Right ventricle myocardium inferior (tissue), 1 donor: Measurements from ENCODE around the gene ANO1. TPM values are rescaled to one million over a fixed set of nuclear protein-coding genes. Genes with fewer than 3 reads are reported as not detected.
A peak's percentile ranks its signal among the peaks of the same experiment; 100 is the strongest.

ENCODE experiments used
- ATAC-seq: fragments of 200-7000 bp; cut with Tn5 transposase; one replicate; pipeline ENCODE4 v1.9.1; 2020; ENCODE audit warnings: mild to moderate bottlenecking, moderate library complexity
- DNase-seq: peaks from one replicate; pipeline ENCODE4 v3.0.0; 2021; ENCODE audit errors: missing footprints
- intact Hi-C: fragments of 100-400 bp; cut with DNase I; formaldehyde crosslinking; loops from one replicate; pipeline ENCODE4 v1.11.0; 2022
- total RNA-seq: library from RNA; stranded (reverse); fragmentation: NEBNext Ultra II Directional; extraction: Animal tissue kit (Norgen Biotek cat#: 25700); gene quantifications from one replicate; pipeline ENCODE4 v1.2.1, GENCODE V29; 2021
- donor health status: DM: no; HTN: yes; CAD: no; lungs with severe emphysema.

Gene ANO1
- total RNA-seq, 1 donor from 2014 or later = 6.7 TPM

- DNase-seq (no peak), ATAC-seq (no peak)
- intact Hi-C loops = no loop called here
These were observed 89.7 kb downstream of the ANO1 start for GRCh38 chr11:70167723-70168404.

- intact Hi-C loops = no loop called here
- DNase-seq = no peak
- ATAC-seq = no peak
These were observed 90.3 kb downstream of the ANO1 start for GRCh38 chr11:70168405-70168754.

GRCh38 chr11:70169127-70169526 is 91.0 kb downstream of the ANO1 start:
- intact Hi-C loops = no loop called here
- no peak for ATAC-seq

GRCh38 chr11:70169632-70170031 is 91.5 kb downstream of the ANO1 start:
- ATAC-seq (no peak), DNase-seq (no peak)
- intact Hi-C loops = no loop called here

More at GRCh38 chr11:70169127-70169526, 91.0 kb downstream of the ANO1 start:
- DNase-seq = no peak

- ATAC-seq (no peak), DNase-seq (no peak)
- intact Hi-C loops = no loop called here
These were observed 92.6 kb downstream of the ANO1 start for GRCh38 chr11:70170596-70171210.

- intact Hi-C loops = no loop called here
- no peak for ATAC-seq
- DNase-seq = no peak
These were observed 94.9 kb downstream of the ANO1 start for GRCh38 chr11:70173018-70173417.

- DNase-seq (no peak), ATAC-seq (no peak)
- intact Hi-C loops = no loop called here
These were observed 96.6 kb downstream of the ANO1 start for GRCh38 chr11:70174547-70175235.

GRCh38 chr11:70175236-70175698 is 97.2 kb downstream of the ANO1 start:
- intact Hi-C loops = no loop called here
- no peak for ATAC-seq
- DNase-seq = no peak

GRCh38 chr11:70176940-70177689 is 99.0 kb downstream of the ANO1 start:
- intact Hi-C loops = no loop called here
- DNase-seq = peak; percentile 76
- no peak for ATAC-seq

GRCh38 chr11:70180906-70181305 is 102.8 kb downstream of the ANO1 start:
- peak; percentile 31 for DNase-seq
- intact Hi-C loops = no loop called here
- no peak for ATAC-seq

- intact Hi-C loops = no loop called here
- ATAC-seq = no peak
These were observed 104.1 kb downstream of the ANO1 start for GRCh38 chr11:70182266-70182665.

GRCh38 chr11:70183032-70183431 is 104.9 kb downstream of the ANO1 start:
- no peak for DNase-seq
- ATAC-seq = no peak
- intact Hi-C loops = no loop called here

More at GRCh38 chr11:70182266-70182665, 104.1 kb downstream of the ANO1 start:
- DNase-seq = peak; percentile 68

- intact Hi-C loops = no loop called here
- no peak for ATAC-seq
These were observed 105.5 kb downstream of the ANO1 start for GRCh38 chr11:70183483-70184176.

GRCh38 chr11:70184396-70184795 is 106.3 kb downstream of the ANO1 start:
- no peak for ATAC-seq
- intact Hi-C loops = no loop called here

More at GRCh38 chr11:70183483-70184176, 105.5 kb downstream of the ANO1 start:
- peak; percentile 22 for DNase-seq

GRCh38 chr11:70185348-70186055 is 107.4 kb downstream of the ANO1 start:
- ATAC-seq (no peak), DNase-seq (peak; percentile 46)
- intact Hi-C loops = no loop called here

More at GRCh38 chr11:70184396-70184795, 106.3 kb downstream of the ANO1 start:
- no peak for DNase-seq

GRCh38 chr11:70186420-70186819 is 108.3 kb downstream of the ANO1 start:
- ATAC-seq = no peak
- intact Hi-C loops = no loop called here
- DNase-seq = peak; percentile 22

GRCh38 chr11:70186936-70187335 is 108.8 kb downstream of the ANO1 start:
- ATAC-seq (no peak), DNase-seq (peak; percentile 43)
- intact Hi-C loops = no loop called here

- ATAC-seq = no peak
- peak; percentile 20 for DNase-seq
- intact Hi-C loops = no loop called here
These were observed 109.7 kb downstream of the ANO1 start for GRCh38 chr11:70187771-70188170.
